Measurements from ENCODE around the gene TCP11L1. TPM values are rescaled to one million over a fixed set of nuclear protein-coding genes. Genes with fewer than 3 reads are reported as not detected.

Gene TCP11L1
- total RNA-seq, 2 donors from 2014 or later, result 54.0 to 63.7 TPM

DNA sequence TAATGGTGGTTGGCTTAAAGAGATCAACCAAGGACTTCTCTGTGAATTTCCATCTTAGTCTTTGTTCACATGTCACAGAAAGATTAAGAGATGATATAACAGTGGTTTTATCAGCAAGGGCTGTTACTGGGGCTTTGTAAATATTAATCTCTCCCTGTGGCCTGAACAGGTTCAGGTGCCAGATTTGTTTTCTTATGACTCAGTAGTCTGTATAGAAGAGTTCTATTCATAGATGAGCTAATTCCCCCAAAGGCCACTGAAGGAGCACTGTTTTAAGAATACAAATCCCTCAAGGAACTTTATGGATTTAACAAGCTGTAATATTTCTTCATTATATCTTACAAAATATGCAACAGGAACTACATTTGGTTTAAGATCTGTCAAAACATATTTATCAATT lies 50.4 kb downstream of the TCP11L1 start:
- peaks cover 87% of the 10 kb centered on the region for H3K36me3 ChIP-seq (ENCODE audit: control insufficient read depth, insufficient read depth, low read length)
- no peaks in the 10 kb centered on the region for H3K27me3 ChIP-seq (ENCODE audit: control insufficient read depth, insufficient read depth, low read length, poor library complexity, severe bottlenecking)
- Mint-ChIP-seq H3K27ac (no peak overlapping the region), H3K27me3 (ENCODE audit: insufficient read depth) (no peaks in the 10 kb centered on the region), H3K4me3 (no peak overlapping the region), H3K9me3 (no peaks in the 10 kb centered on the region), H3K4me1 (no peaks in the 10 kb centered on the region), H3K36me3 (ENCODE audit: low read depth) (peaks cover 66% of the 10 kb centered on the region)
- H3K27ac ChIP-seq (ENCODE audit: low read depth, low read length), result no peak overlapping the region
- H3K4me3 ChIP-seq (ENCODE audit: low read length), result no peak overlapping the region
- H3K4me1 ChIP-seq (ENCODE audit: control insufficient read depth, insufficient read depth, low read length), result no peaks in the 10 kb centered on the region
- no peak for DNase-seq
- H3K9ac ChIP-seq (ENCODE audit: extremely low read depth, low read length, poor library complexity, severe bottlenecking), result no peak overlapping the region
- H3K9me3 ChIP-seq (ENCODE audit: control insufficient read depth, low read length), result no peaks in the 10 kb centered on the region
- TF ChIP-seq, protein P1, sequence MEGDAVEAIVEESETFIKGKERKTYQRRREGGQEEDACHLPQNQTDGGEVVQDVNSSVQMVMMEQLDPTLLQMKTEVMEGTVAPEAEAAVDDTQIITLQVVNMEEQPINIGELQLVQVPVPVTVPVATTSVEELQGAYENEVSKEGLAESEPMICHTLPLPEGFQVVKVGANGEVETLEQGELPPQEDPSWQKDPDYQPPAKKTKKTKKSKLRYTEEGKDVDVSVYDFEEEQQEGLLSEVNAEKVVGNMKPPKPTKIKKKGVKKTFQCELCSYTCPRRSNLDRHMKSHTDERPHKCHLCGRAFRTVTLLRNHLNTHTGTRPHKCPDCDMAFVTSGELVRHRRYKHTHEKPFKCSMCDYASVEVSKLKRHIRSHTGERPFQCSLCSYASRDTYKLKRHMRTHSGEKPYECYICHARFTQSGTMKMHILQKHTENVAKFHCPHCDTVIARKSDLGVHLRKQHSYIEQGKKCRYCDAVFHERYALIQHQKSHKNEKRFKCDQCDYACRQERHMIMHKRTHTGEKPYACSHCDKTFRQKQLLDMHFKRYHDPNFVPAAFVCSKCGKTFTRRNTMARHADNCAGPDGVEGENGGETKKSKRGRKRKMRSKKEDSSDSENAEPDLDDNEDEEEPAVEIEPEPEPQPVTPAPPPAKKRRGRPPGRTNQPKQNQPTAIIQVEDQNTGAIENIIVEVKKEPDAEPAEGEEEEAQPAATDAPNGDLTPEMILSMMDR (conservative IDR thresholded peaks at IDR 0.05), result peak; percentile 33

DNA sequence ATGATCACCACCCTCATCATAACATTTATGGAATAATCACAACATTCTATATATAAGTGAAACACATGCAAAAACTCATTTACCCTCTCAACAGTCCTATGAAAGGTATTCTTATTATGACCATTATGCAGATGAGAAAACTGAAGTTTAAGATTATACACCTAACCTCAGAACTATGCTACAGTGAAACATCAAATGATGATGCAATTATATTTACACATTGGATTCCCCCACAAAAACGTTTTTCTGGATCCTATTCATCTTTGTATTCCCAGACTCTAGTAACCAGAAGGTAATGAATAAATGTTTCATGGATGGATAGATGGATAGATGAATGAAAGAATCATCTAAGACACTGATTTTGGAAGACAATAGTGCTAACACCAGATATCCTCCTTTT lies 54.8 kb downstream of the TCP11L1 start:
- Histone ChIP-seq H3K4me3 (ENCODE audit: low read length) (no peak overlapping the region), H3K27ac (ENCODE audit: low read depth, low read length) (no peak overlapping the region), H3K9me3 (ENCODE audit: control insufficient read depth, low read length) (no peaks in the 10 kb centered on the region), H3K27me3 (ENCODE audit: control insufficient read depth, insufficient read depth, low read length, poor library complexity, severe bottlenecking) (no peaks in the 10 kb centered on the region), H3K4me1 (ENCODE audit: control insufficient read depth, insufficient read depth, low read length) (no peaks in the 10 kb centered on the region), H3K9ac (ENCODE audit: extremely low read depth, low read length, poor library complexity, severe bottlenecking) (no peak overlapping the region), H3K36me3 (ENCODE audit: control insufficient read depth, insufficient read depth, low read length) (peaks cover 87% of the 10 kb centered on the region)
- Mint-ChIP-seq H3K27me3 (ENCODE audit: insufficient read depth) (no peaks in the 10 kb centered on the region), H3K9me3 (no peaks in the 10 kb centered on the region), H3K4me1 (no peaks in the 10 kb centered on the region), H3K36me3 (ENCODE audit: low read depth) (peaks cover 72% of the 10 kb centered on the region), H3K27ac (no peak overlapping the region), H3K4me3 (no peak overlapping the region)
- no peak for DNase-seq
- 83% methylated on average over 1 of the region's 1 CpG; no CpG with 5 or more reads in 1 of the 2 experiments for WGBS, 2 experiments (ENCODE audit: insufficient coverage in 1 of 2, insufficient read length in 1 of 2)
- TF ChIP-seq, protein P1 (conservative IDR thresholded peaks at IDR 0.05), result no peak

DNA sequence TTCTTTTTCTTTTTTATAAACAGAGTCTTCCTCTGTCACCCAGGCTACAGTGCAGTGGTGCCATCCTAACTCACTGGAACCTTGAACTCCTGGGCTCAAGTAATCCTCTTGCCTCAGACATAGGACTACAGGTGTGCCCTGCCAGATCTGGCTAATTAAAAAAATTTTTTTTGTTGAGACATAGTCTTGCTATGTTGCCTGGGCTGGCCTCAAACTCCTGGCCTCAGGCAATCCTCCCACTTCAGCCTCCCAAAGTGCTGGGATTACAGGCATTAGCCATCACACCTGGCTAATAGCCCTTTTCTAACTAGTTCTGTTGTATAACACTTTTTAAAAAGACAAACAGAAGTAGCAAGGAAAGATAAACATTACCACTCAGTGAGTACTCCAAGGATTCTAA lies 64.5 kb downstream of the TCP11L1 start:
- Mint-ChIP-seq H3K9me3 (no peaks in the 10 kb centered on the region), H3K4me1 (no peaks in the 10 kb centered on the region), H3K27me3 (ENCODE audit: insufficient read depth) (no peaks in the 10 kb centered on the region), H3K27ac (no peak overlapping the region), H3K36me3 (ENCODE audit: low read depth) (peaks cover 72% of the 10 kb centered on the region), H3K4me3 (no peak overlapping the region)
- no peak overlapping the region for H3K27ac ChIP-seq (ENCODE audit: low read depth, low read length)
- DNase-seq, result no peak
- no peak overlapping the region for H3K4me3 ChIP-seq (ENCODE audit: low read length)
- peaks cover 2% of the 10 kb centered on the region for H3K9me3 ChIP-seq (ENCODE audit: control insufficient read depth, low read length)
- TF ChIP-seq, protein P1 (conservative IDR thresholded peaks at IDR 0.05), result no peak
- H3K9ac ChIP-seq (ENCODE audit: extremely low read depth, low read length, poor library complexity, severe bottlenecking), result no peak overlapping the region
- H3K27me3 ChIP-seq (ENCODE audit: control insufficient read depth, insufficient read depth, low read length, poor library complexity, severe bottlenecking), result no peaks in the 10 kb centered on the region
- H3K4me1 ChIP-seq (ENCODE audit: control insufficient read depth, insufficient read depth, low read length), result no peaks in the 10 kb centered on the region
- peaks cover 76% of the 10 kb centered on the region for H3K36me3 ChIP-seq (ENCODE audit: control insufficient read depth, insufficient read depth, low read length)

Measured in endodermal cell (in vitro differentiated cells).